DND-41 (cell line): ENCODE results near the gene CHCHD3.

ENCODE experiments used
- ATAC-seq: fragments of 200-7000 bp; cut with Tn5 transposase; 3 replicates; pipeline ENCODE4 v1.9.1; 2021; ENCODE audit warnings: low read depth; ENCODE audit not compliant: insufficient read depth
- DNase-seq: peaks from one replicate; pipeline ENCODE4 v3.0.0-alpha.2; 2020
- H2AFZ ChIP-seq: 2 replicates; pipeline ENCODE4 v1.6.0; 2012; ENCODE audit warnings: low read depth, low read length
- H3K27ac ChIP-seq: 2 replicates; pipeline ENCODE4 v1.5.1; 2012; ENCODE audit warnings: low read length, inconsistent platforms
- H3K27me3 ChIP-seq: fragments of 200-600 bp; sonication (generic); 2 replicates; pipeline ENCODE4 v1.6.0; 2012; ENCODE audit warnings: low read length, mild to moderate bottlenecking, inconsistent platforms; ENCODE audit not compliant: insufficient read depth, poor library complexity
- H3K36me3 ChIP-seq: 2 replicates; pipeline ENCODE4 v1.5.1; 2012; ENCODE audit warnings: low read length, inconsistent platforms; ENCODE audit not compliant: insufficient read depth
- H3K4me1 ChIP-seq: 2 replicates; pipeline ENCODE4 v1.5.1; 2012; ENCODE audit warnings: mild to moderate bottlenecking, low read length; ENCODE audit not compliant: insufficient read depth
- H3K4me2 ChIP-seq: 2 replicates; pipeline ENCODE4 v1.6.0; 2012; ENCODE audit warnings: mild to moderate bottlenecking, moderate library complexity, low read length, inconsistent platforms; ENCODE audit not compliant: insufficient read depth
- H3K4me3 ChIP-seq, 2 experiments: fragments of 200-600 bp in 1 of 2; shearing (Covaris generic) in 1 of 2; 2 replicates each; pipeline ENCODE4 v1.5.1; 2012 to 2016; ENCODE audit warnings: inconsistent platforms in 2 of 2, low read length in 2 of 2, mild to moderate bottlenecking in 2 of 2, low read depth in 1 of 2, moderate library complexity in 1 of 2
- H3K79me2 ChIP-seq: 2 replicates; pipeline ENCODE4 v1.6.0; 2012; ENCODE audit warnings: low read length, inconsistent platforms; ENCODE audit not compliant: insufficient read depth
- H3K9ac ChIP-seq: 2 replicates; pipeline ENCODE4 v1.6.0; 2012; ENCODE audit warnings: low read depth, mild to moderate bottlenecking, inconsistent platforms, low read length, moderate library complexity
- H3K9me3 ChIP-seq: 2 replicates; pipeline ENCODE4 v1.5.1; 2012; ENCODE audit warnings: low read length, moderate library complexity, mild to moderate bottlenecking, inconsistent platforms; ENCODE audit not compliant: insufficient read depth, severe bottlenecking
- H4K20me1 ChIP-seq: 2 replicates; pipeline ENCODE4 v1.6.0; 2012; ENCODE audit warnings: low read length; ENCODE audit not compliant: insufficient read depth
- CTCF ChIP-seq: IDR thresholded peaks from 2 replicates; pipeline ENCODE4 v1.5.1; 2012; ENCODE audit warnings: borderline replicate concordance, low read length, moderate library complexity, mild to moderate bottlenecking; ENCODE audit not compliant: poor library complexity, severe bottlenecking; ENCODE audit errors: extremely low read depth
- EZH2 ChIP-seq: IDR thresholded peaks from 3 replicates; pipeline ENCODE4 v1.6.1; 2012; ENCODE audit warnings: borderline replicate concordance, low read depth, mild to moderate bottlenecking, moderate library complexity, low read length, inconsistent platforms; ENCODE audit not compliant: severe bottlenecking

The CHCHD3 gene

GRCh38 chr7:132940084-132940483 is 141.8 kb downstream of the CHCHD3 start:
- no peak for TF ChIP-seq CTCF
- no peak for TF ChIP-seq EZH2
- H3K9me3 ChIP-seq, result no peaks in the 10 kb centered on the region
- H2AFZ ChIP-seq, result no peak overlapping the region
- H3K4me3 ChIP-seq, result no peak overlapping the region
- 0 out of 2 replicates have a peak, but pooled peaks cover 3% of the 10 kb centered on the region for H4K20me1 ChIP-seq
- no peak overlapping the region for H3K27ac ChIP-seq
- no peaks in the 10 kb centered on the region; the same call in 1 of the 2 replicates for H3K79me2 ChIP-seq
- DNase-seq (no peak), ATAC-seq (no peak)
- no peak overlapping the region for H3K9ac ChIP-seq
- H3K4me2 ChIP-seq, result no peak overlapping the region
- no peaks in the 10 kb centered on the region for H3K4me1 ChIP-seq
- no peaks in the 10 kb centered on the region for H3K27me3 ChIP-seq
- H3K36me3 ChIP-seq, result no peaks in the 10 kb centered on the region; the same call in 1 of the 2 replicates

GRCh38 chr7:132939495-132939894 is 142.4 kb downstream of the CHCHD3 start:
- Histone ChIP-seq H3K9ac (no peak overlapping the region), H3K27ac (no peak overlapping the region), H3K9me3 (no peaks in the 10 kb centered on the region), H3K4me3 (no peak overlapping the region), H3K4me1 (no peaks in the 10 kb centered on the region), H3K4me2 (no peak overlapping the region), H3K36me3 (no peaks in the 10 kb centered on the region; the same call in 1 of the 2 replicates), H2AFZ (no peak overlapping the region), H3K79me2 (no peaks in the 10 kb centered on the region; the same call in 1 of the 2 replicates), H4K20me1 (0 out of 2 replicates have a peak, but pooled peaks cover 3% of the 10 kb centered on the region), H3K27me3 (no peaks in the 10 kb centered on the region)
- TF ChIP-seq EZH2 (no peak), CTCF (no peak)
- ATAC-seq (no peak), DNase-seq (no peak)

GRCh38 chr7:132937286-132937685 is 144.6 kb downstream of the CHCHD3 start:
- Histone ChIP-seq H3K4me2 (no peak overlapping the region), H4K20me1 (0 out of 2 replicates have a peak, but pooled peaks cover 3% of the 10 kb centered on the region), H3K4me3 (no peak overlapping the region), H3K36me3 (no peaks in the 10 kb centered on the region; the same call in 1 of the 2 replicates), H3K9ac (no peak overlapping the region), H3K27ac (no peak overlapping the region), H3K4me1 (no peaks in the 10 kb centered on the region), H3K79me2 (no peaks in the 10 kb centered on the region; the same call in 1 of the 2 replicates), H3K27me3 (no peaks in the 10 kb centered on the region), H2AFZ (no peak overlapping the region), H3K9me3 (no peaks in the 10 kb centered on the region)
- DNase-seq (no peak), ATAC-seq (no peak)
- TF ChIP-seq EZH2, result no peak
- no peak for TF ChIP-seq CTCF

- H2AFZ ChIP-seq, result no peak overlapping the region
- no peaks in the 10 kb centered on the region for H3K9me3 ChIP-seq
- H3K4me2 ChIP-seq, result no peak overlapping the region
- no peak for TF ChIP-seq EZH2
- no peak for TF ChIP-seq CTCF
- H4K20me1 ChIP-seq, result 0 out of 2 replicates have a peak, but pooled peaks cover 3% of the 10 kb centered on the region
- H3K36me3 ChIP-seq, result no peaks in the 10 kb centered on the region; the same call in 1 of the 2 replicates
- no peaks in the 10 kb centered on the region for H3K4me1 ChIP-seq
- DNase-seq, result no peak
- no peak for ATAC-seq
- no peak overlapping the region for H3K9ac ChIP-seq
- H3K27ac ChIP-seq, result no peak overlapping the region
- no peaks in the 10 kb centered on the region for H3K79me2 ChIP-seq
- no peak overlapping the region for H3K4me3 ChIP-seq
- no peaks in the 10 kb centered on the region for H3K27me3 ChIP-seq
These were observed 146.3 kb downstream of the CHCHD3 start for GRCh38 chr7:132935608-132936007.
